GM19025 (cell line): ENCODE results near the gene EXOC4.
"Not testable (repeated sequence)": the region's sequence is repeated elsewhere in the genome, so short reads cannot be mapped to it uniquely, and the experiment has no call there.

Source experiments
- ATAC-seq: cut with Tn5 transposase; IDR thresholded peaks from one replicate; pipeline ENCODE4 v1.9.1; 2021; ENCODE audit warnings: mild to moderate bottlenecking, low read depth, moderate library complexity; ENCODE audit not compliant: unreplicated experiment

The EXOC4 gene

DNA sequence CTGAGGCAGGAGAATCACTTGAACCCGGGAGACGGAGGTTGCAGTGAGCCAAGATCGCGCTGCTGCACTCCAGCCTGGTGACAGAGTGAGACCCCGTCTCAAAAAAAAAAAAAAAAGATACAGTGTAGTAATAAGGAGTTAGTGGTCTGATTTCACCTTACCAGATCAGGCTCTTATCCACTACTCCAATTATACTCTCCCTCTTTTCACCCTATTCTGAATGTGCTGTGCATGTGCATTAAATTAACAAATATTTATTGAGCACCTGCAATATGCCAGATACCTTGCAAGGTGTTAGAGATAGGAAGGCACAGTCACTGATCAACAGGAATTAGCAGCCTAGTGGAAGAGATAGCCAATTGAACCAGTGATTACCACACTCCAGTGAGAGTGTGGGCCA, 632.3 kb downstream of the EXOC4 start:
- ATAC-seq = no peak

DNA sequence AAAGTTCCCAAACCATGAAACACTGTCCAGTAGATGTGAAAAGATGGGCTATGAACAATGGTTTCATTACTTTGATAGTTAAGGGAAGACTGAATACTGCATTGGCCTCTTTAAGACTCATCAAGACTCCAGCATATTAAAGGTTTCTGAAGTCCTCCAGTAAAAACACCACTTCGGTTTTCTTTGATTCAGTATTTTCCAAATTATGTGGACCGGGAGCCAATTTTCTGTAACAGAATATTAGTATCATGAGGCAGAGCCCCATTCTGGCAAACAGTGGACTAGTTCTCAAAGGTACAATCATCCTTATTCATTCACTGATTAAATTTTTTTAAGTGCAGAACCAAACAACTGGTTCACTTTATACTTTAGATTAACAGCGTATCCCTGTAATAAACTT, 633.2 kb downstream of the EXOC4 start:
- ATAC-seq = no peak

DNA sequence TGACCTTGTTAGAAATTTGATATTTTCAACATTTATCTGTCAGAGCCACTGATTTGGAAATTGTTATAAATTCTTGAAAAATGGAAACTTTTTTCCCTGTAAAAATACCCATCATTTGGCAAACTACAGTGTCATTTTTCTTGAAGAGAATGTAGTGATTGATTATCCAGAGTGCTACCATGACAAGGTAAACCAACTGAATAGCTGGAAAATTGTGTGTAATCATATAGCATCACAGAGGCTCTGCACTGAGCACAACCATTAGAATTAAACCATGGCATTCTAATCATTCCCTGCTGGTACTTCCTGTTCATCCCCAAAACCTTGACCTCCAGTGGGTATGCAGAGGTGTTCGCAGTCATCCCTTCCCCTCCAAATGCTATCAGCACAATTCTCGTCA, 633.9 kb downstream of the EXOC4 start:
- ATAC-seq = no peak

DNA sequence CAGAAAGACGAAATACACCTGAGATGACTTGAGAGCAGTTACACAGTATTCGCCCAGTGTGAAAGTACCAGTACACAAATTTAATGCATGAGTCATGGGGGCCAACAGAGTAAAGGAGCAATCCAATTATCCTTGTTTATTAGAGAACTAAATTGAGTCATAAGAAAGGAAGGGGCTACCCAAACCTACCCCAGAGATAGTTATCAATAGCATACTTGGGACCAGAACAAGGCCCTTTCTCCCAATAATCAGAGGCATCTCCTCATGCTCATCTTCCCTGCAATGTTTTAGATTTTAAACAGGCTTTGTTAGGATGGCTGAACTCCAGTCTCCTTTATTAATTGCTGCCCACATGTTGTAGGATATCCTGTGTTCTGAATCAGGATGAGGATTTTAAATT, 634.6 kb downstream of the EXOC4 start:
- ATAC-seq = no peak

DNA sequence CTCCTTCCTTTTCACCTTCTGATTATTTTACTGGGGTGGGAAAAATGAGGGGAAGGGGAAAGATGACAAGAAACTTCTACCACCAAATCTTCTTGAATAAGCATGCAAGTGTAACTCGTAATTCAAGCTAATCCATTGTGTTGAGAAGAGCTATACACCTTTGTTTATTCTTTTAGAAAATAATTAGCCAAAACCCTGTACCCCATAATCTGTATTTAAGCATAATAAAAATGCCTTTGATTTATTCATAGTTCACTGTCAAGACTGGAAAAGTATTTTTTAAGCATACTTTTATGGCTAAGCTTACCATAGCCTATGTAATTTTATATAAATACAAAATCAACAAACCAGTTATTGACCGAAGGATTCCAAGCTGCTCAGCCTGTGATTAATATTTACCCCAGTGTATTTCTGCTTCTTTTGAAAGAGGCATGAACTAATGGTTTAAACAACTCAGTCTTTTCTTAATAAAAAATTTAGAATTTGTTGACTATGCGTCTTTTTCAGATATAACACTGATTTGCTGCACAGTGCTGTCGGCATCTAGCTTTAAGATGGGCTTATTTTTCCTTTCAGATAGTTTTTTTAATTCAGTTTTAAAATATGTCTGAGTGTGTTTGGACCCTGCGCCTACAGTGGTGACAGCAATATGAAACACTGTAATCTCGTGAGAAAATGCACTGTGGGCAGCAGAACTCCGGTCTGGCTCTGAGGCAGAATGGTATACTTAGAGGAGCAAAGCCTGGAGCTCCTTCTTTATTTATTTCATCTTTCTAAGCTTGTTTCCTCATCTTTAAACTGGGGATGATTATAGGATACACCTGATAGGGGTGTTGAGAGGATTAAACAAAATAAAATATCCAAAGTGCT, 635.4 kb downstream of the EXOC4 start:
- no peak for ATAC-seq

DNA sequence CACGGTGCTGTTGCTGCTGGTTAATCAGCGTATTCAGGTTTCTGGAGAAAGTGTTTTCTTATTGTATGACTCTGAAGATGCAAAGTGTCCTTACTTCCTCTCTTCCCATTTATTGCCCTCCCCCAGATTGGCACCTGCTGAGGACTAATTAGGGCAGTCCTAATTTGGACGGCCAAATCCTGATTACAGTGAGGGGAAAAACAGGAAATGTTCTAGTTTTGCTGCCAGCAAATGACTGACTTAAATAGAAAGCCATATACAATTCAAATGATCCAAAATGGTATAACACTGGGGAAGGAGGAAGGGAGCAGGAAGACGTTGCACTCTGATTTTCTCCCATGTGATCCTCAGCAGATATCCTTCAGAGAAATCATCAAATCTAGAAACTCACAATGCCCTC, 651.9 kb downstream of the EXOC4 start:
- ATAC-seq = no peak

DNA sequence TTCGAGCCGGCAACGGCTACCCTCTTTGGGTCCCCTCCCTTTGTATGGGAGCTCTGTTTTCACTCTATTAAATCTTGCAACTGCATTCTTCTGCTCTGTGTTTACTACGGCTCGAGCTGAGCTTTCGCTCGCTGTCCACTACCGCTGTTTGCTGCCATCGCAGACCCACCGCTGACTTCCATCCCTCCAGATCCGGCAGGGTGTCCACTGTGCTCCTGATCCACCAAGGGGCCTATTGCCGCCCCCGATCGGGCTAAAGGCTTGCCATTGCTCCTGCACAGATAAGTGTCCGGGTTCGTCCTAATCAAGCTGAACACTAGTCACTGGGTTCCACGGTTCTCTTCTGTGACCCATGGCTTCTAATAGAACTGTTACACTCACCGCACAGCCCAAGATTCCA, 653.7 kb downstream of the EXOC4 start:
- not testable (repeated sequence) for ATAC-seq

DNA sequence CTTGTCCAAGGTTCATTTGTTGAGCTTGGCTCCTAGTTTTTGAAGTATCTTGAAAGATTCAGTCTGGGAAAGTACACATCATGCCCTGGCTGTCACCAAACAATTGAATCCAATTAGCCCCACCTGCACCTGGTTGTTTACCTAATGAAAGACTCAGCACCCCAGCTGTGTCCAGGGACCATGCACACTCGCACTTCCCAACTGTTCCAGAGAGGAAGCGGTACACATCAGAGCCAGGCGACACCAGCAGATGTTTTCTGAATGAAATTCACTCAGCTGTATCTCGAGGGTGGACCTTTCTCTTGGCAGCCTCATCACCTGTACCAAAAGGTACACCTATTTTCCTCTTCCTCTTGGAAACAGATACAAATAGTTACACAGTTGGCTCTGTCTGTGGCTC, 657.9 kb downstream of the EXOC4 start:
- ATAC-seq = no peak

DNA sequence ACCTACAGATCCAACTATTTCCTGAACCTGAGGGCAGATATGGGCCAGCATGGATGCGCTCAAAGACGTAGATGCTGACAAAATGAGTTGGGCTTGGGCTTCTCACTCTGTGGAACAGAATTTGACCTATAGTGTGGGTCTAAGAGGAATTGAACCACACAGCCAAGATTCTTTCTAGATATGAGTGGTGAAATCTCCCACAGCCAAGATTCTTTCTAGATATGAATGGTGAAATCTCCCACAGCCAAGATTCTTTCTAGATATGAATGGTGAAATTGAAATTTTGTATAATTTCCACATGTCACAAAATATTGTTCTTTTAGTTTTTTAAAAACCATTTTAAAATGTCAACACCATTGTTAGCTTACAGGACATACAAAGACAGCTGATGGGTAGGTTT, 658.8 kb downstream of the EXOC4 start:
- ATAC-seq = no peak

DNA sequence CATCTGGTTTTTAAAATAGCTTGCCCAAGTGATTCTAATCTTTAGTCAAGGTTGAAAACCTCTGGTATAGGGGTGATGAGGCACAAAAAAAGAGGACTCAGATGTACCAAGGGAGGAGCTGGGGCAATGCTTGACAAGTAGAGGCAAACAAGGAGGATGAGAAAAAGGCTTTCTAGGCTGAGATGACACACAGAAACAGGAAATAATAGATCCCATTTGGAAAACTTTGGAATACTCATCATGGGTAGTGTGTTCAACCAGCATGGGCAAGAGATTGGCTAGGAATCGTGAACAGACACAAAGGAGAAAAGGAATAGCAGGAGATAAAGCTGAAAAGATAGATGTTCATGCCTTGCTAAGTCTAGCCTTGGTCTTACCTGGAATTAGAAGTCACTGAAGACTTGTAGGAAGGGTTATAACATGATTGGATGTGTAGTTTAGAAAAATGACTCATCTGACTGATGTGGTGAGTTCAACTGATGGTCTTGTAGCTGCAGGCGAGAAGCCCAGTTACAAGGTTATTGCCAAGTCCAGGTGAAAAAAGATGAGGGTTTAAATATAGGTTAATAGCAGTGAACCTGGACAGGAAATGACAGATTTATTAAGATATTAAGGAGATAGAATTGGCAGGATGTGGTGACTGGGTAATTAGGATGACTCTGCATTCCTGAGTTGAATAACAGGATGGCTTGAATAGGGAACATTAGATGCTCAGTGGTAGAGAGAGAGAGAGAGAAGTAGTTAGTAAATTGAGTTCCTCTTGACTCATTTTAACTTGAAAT, 660.2 kb downstream of the EXOC4 start:
- ATAC-seq = no peak

DNA sequence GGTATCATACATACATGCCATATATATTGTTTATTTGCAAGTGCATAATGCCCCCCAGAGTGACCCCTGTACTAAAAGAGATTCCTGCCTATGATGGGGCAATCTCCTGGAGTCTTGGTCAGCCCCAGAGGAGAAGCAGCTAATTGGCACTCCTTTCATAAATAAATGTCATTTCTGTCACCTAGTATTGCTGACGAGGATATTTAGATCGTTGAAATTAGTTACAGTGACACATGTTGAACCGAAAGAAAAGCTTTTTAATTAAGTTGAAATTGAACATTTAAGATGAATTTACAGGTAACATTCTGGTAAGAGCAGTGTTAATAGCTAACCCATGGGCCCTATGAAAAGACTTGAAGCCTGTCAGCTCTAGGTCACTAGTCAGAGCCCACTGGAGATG, 663.7 kb downstream of the EXOC4 start:
- ATAC-seq = no peak

DNA sequence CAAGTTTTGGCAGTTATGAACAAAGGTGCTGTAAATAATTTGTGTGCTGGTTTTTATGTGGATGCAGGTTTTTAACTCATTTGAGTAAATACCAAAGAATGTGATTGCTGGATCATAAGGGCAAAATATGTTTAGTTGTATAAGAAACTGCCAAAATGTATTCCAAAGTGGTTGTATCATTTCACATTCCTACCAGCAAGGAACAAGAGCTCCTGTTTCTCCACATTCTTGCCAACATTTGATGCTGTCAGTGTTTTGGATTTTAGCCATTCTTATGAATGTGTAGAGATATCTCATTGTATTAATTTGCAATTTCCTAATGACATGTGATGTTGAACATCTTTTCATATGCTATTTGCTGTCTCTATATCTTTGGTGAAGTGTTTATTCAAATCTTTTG, 666.9 kb downstream of the EXOC4 start:
- no peak for ATAC-seq

DNA sequence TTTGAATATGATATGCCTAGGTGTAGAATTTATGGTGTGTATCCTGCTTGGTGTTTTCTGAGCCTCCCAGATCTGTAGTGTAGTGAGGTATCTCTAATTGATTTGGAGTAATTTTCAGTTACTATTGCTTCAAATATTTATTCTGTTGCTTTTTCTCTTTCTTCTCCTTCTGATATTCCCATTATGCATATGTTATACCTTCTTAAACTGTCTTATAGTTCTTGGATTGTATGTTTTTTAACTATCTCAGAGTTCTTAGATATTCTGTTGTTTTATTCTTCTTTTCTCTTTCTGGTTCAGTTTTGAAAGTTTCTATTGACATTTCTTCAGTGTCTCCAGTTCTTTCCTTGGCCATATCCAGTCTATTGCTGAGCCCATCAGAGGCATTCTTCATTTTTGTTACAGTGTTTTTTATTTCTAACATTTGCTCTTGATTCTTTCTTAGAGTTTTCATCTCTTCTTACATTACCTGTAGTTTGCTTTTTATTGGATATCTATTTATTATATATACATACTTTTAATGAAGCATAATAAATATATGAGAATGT, 668.8 kb downstream of the EXOC4 start:
- ATAC-seq = no peak

DNA sequence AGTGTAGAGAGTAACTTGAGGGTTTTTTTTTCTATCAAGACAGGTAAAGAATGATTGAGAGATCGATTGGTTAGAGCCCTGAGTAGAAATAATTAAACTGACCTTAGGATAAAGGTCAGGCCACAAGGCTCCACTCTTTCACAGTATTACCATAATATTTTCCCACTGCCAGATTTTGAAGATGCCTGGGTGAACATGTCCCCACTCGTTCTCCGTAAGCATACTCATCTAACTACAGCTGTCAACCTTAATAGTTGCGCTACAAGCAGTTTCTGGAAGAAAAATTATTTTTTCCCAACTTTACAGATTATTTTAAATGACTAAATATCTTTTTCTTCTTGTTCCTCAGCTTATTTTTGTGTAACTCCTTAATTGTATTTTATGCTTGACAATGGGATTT, 671.1 kb downstream of the EXOC4 start:
- ATAC-seq = no peak

DNA sequence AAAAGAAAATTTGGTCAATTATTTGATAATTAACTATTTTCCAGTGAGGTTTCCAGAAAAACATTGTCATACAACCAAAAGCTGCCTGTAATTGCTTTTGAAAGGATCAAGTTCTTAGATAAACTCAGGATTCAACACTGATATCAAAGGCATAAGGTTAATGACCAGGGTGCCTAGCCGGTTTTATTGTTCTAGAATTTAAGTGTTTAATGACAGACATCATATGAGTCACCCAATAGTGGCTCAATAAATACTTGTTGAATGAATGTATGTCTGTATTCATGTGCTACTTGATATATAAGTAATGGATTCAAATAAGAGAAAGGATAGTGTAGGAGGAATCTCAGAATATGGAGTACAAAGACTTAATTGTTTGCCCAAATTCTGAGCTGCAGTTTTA, 678.2 kb downstream of the EXOC4 start:
- ATAC-seq = no peak

DNA sequence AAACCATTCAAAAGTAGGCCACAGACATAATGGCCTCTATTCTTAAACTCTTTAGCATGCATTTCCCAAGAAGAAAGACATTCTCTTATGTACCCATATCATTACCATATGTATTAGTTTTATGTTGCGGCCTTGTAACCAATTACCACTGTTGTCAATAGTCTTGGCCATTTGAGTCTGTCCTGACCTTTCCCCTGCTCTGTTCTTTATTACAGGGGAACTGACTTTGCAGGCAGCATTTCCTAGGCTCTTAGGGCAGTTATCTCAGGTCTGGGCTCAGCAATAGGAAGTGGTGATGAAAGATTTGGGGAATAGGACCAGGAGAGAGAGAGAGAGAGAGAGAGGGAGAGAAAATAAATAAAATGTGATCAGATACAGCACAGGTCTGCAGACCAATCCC, 679.7 kb downstream of the EXOC4 start:
- no peak for ATAC-seq

DNA sequence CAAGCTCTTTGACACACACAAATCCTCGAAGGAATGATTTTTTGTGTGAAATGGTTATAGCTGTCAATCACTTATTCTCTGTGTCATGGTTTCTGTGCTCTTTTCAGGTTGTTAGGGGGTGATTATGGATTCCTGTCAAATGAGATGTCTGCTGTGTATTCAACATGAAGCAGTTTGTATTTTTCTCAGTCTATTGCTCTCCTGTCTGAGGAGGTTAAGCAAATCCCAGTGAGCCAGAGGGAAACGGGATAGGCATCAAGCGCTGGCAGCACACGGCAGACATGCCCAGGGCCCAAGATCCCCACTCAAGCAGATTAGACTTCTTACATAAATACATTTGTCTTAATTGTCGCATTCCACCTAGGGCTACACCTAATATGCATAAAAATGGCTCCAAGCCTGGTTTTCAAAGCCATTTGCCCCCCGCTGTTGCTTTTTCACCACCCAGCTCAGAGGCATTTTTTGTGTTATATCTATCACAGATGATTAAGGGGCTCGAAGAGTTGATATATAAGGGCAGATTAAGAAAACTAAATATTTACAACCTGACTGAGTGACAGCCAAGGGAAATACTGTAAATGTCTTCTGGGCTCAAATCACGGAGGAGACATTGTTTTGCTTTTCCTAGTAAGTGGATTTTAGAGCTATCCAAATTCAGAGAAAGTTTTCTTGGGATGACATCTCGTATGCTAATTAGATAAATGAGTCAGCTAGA, 681.5 kb downstream of the EXOC4 start:
- no peak for ATAC-seq

DNA sequence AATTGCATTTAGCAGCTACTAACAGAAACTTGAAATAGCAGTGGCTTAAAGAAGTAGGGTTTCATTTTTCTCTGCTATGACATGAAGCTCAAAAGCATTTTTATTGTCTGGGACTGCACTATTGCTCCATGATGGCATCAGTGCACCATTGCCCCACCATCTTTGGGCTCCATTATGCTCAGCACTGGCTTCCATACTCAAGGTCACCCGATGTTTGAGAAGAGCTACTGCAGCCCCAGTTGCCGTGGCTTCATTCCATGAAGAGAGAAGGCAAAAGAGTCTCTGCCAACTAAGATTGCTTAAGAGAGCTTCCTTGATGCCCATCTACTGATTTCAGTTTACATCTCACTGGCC, 682.1 kb downstream of the EXOC4 start:
- no peak for ATAC-seq

DNA sequence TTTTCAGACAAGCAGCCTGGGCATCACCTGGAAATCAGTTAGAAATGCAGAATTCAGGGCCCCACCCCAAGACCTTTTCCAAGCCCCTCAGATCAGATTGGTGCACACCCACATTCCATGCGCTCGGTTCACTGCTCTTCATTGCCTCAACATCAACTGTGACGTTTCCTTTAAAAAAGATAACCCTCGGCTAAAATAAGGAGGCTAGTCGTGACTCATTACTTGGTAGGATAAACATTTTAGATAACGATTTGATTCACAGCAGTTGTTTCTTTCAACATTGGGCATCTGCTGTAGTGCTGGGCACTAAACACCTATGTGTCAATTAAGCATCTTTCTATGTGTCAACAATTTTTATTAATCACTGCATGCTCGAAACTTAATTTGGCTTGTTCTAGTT, 683.2 kb downstream of the EXOC4 start:
- ATAC-seq = no peak

DNA sequence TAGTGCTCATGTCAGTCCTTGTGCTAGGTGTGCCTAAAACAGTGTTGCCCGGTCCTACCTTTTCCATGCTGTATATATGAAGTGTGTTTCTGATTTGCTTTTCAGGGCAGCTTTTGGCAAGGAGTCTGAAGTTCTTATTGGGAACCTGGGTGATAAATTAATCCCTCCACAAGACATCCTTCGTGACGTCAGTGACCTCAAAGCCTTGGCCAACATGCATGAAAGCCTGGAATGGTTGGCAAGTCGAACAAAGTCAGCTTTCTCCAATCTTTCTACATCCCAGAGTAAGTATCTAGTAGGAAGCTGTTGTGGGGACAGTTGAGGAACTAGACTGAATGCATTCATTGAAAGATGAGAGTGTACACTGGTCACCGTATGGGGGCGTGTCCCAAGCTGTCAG, 684.9 kb downstream of the EXOC4 start:
- ATAC-seq = no peak

DNA sequence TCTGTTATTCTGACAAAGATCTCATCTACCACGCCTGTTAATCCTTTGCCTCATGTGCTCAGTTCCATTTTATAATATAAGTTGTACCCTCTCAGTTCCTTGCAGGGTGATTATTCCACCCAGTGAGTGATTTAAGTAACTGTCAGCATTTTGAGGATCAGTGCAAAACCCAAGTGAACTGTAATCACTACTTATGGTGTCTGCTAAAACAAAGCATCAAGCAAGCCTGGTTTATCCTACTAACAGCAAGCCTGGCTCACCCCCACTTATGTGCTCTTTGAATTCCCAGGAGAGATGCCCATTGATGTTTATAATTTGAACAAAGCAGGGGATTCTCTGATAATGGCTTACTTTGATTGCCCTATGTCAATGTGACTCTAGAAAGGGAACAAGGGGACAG, 687.5 kb downstream of the EXOC4 start:
- no peak for ATAC-seq
